Measurements from ENCODE around the gene UAP1L1. TPM values are rescaled to one million over a fixed set of nuclear protein-coding genes. Genes with fewer than 3 reads are reported as not detected.
"Not testable (repeated sequence)": the region's sequence is repeated elsewhere in the genome, so short reads cannot be mapped to it uniquely, and the experiment has no call there.

The UAP1L1 gene
- total RNA-seq, 4 donors from 2014 or later: 5.0 to 10.1 (median 6.8) TPM

- Histone ChIP-seq H3K27me3 (no peaks in the 10 kb centered on the region), H3K36me3 (no peaks in the 10 kb centered on the region), H3K9me3 (no peaks in the 10 kb centered on the region), H3K4me1 (peaks cover 40% of the 10 kb centered on the region), H3K27ac (peak overlapping the region; percentile 34), H3K4me3 (no peak overlapping the region)
- no peak for DNase-seq (ENCODE audit: low spot score in 2 of 2)
- WGBS: 39% methylated on average over 15 of the region's 15 CpGs
- TF ChIP-seq POLR2AphosphoS5 (IDR thresholded peaks at IDR 0.05) (peak in 1 of 3 donors; percentile 63), EP300 (IDR thresholded peaks at IDR 0.05) (no peak)
Measured at GRCh38 chr9:137062384-137062783, 14.9 kb upstream of the UAP1L1 start.

- H3K27me3 ChIP-seq; H3K4me3 ChIP-seq; H3K9me3 ChIP-seq; H3K36me3 ChIP-seq; DNase-seq (ENCODE audit: low spot score in 2 of 2): not testable (repeated sequence)
- H3K4me1 ChIP-seq: peaks cover 41% of the 10 kb centered on the region
- peak overlapping the region; percentile 45 for H3K27ac ChIP-seq
- 51% methylated on average over 3 of the region's 9 CpGs for WGBS
Measured at GRCh38 chr9:137062798-137063197, 14.5 kb upstream of the UAP1L1 start.

- Histone ChIP-seq H3K27ac (no peak overlapping the region), H3K4me1 (peaks cover 48% of the 10 kb centered on the region), H3K4me3 (no peak overlapping the region), H3K27me3 (peaks cover 2% of the 10 kb centered on the region), H3K36me3 (no peaks in the 10 kb centered on the region), H3K9me3 (no peaks in the 10 kb centered on the region)
- TF ChIP-seq POLR2A (IDR thresholded peaks at IDR 0.05) (no peak), CTCF (IDR thresholded peaks at IDR 0.05) (no peak), POLR2AphosphoS5 (IDR thresholded peaks at IDR 0.05) (no peak), EP300 (IDR thresholded peaks at IDR 0.05) (no peak)
- DNase-seq (ENCODE audit: low spot score in 2 of 2): no peak
- WGBS: 80% methylated on average over 4 of the region's 26 CpGs
Measured at GRCh38 chr9:137063311-137064026, 13.8 kb upstream of the UAP1L1 start.

GRCh38 chr9:137064027-137064879 is 13.1 kb upstream of the UAP1L1 start:
- WGBS: no CpG with 5 or more reads among the region's 55 CpGs
- no peak overlapping the region for H3K4me3 ChIP-seq
- peak; percentile 84 to 99 for TF ChIP-seq CTCF (IDR thresholded peaks at IDR 0.05)
- no peak for TF ChIP-seq POLR2AphosphoS5 (IDR thresholded peaks at IDR 0.05)
- H3K27me3 ChIP-seq: peaks cover 9% of the 10 kb centered on the region
- H3K36me3 ChIP-seq: no peaks in the 10 kb centered on the region
- H3K9me3 ChIP-seq: no peaks in the 10 kb centered on the region
- DNase-seq (ENCODE audit: low spot score in 2 of 2): no peak
- peaks cover 54% of the 10 kb centered on the region for H3K4me1 ChIP-seq
- no peak overlapping the region for H3K27ac ChIP-seq

GRCh38 chr9:137064880-137065164 is 12.5 kb upstream of the UAP1L1 start:
- H3K27ac ChIP-seq: no peak overlapping the region
- no peak for TF ChIP-seq CTCF (IDR thresholded peaks at IDR 0.05)
- no peak for TF ChIP-seq POLR2AphosphoS5 (IDR thresholded peaks at IDR 0.05)
- TF ChIP-seq EP300 (IDR thresholded peaks at IDR 0.05): no peak
- TF ChIP-seq POLR2A (IDR thresholded peaks at IDR 0.05): no peak
- 53% methylated on average over 4 of the region's 12 CpGs for WGBS

GRCh38 chr9:137065336-137065967 is 11.9 kb upstream of the UAP1L1 start:
- Histone ChIP-seq H3K9me3 (no peaks in the 10 kb centered on the region), H3K4me3 (no peak overlapping the region), H3K36me3 (no peaks in the 10 kb centered on the region), H3K4me1 (peaks cover 64% of the 10 kb centered on the region), H3K27me3 (peaks cover 18% of the 10 kb centered on the region), H3K27ac (no peak overlapping the region)
- 90% methylated on average over 15 of the region's 23 CpGs for WGBS
- no peak for DNase-seq (ENCODE audit: low spot score in 2 of 2)
- TF ChIP-seq EP300 (IDR thresholded peaks at IDR 0.05) (no peak), POLR2AphosphoS5 (IDR thresholded peaks at IDR 0.05) (no peak), POLR2A (IDR thresholded peaks at IDR 0.05) (no peak), CTCF (IDR thresholded peaks at IDR 0.05) (no peak)

More at GRCh38 chr9:137064880-137065164, 12.5 kb upstream of the UAP1L1 start:
- Histone ChIP-seq H3K27me3 (peaks cover 15% of the 10 kb centered on the region), H3K36me3 (no peaks in the 10 kb centered on the region), H3K9me3 (no peaks in the 10 kb centered on the region), H3K4me3 (no peak overlapping the region), H3K4me1 (peaks cover 59% of the 10 kb centered on the region)
- no peak for DNase-seq (ENCODE audit: low spot score in 2 of 2)

Data from suprapubic skin (tissue), 4 donors.